GM18951 (cell line): Measurements from ENCODE around the gene TNFRSF1A.

ENCODE experiments used
- POLR2A ChIP-seq: IDR thresholded peaks from 4 replicates; pipeline ENCODE4 v1.6.1; 2011; ENCODE audit warnings: mild to moderate bottlenecking; ENCODE audit not compliant: insufficient read length, insufficient read depth; ENCODE audit errors: extremely low read depth
- in situ Hi-C: fragments of 300-500 bp; cut with MboI; formaldehyde crosslinking; loops from one replicate; pipeline ENCODE4 v1.12.0; 2022; ENCODE audit warnings: low sequenced_read_pairs, mixed read lengths, inconsistent platforms; ENCODE audit not compliant: unreplicated experiment

Gene TNFRSF1A

DNA sequence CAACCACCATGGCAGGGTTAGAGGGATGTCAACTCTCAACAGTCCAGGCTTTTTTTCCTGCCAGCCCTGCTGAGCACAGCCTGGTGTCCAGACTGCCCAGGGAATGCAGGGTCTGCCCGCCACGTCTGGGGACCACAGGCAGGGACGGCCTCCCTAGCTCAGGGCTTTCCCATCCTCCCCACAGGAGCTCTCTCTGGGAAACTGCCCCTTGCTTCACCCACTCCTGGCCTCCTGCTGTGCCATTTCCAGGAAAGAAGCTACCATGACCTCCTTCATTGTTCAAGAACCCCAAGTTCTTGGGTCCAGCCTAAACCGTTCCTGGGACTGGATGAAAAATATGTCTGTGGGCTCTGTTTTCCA, 28.7 kb upstream of the TNFRSF1A start:
- in situ Hi-C loops = no loop called here
- TF ChIP-seq POLR2A = no peak

DNA sequence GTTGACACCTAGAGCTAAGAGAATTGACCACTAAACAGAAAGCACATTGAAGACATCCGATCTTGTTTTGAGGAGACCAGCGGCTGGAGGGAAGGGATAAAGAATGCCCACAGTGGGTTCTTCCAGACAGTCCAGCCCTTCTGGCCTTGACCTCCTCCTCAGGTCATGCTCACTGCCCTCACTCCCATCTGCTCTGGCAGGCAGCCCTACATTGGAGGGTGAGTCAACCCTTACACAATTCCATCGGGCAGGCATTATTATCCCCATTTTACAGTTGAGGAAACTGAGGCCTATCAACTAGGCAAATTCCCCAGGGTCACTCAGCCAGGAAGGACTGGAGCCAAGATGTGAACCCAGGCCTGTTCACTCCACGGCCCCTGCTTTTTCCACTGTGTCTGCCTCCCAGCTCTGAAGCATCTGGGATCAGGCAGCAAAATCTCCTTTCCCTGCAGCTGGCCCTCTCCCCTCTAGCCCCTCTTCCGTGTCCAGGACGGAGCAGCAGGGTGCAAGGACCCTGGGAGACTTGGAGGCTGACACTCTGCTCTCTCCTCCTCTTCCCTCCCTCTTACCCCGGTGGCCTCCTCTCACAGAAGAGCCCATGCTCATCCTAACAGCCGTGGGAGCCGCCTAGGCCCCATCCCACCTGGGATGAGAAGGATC, 28.2 kb upstream of the TNFRSF1A start:
- in situ Hi-C loops = no loop called here
- no peak for TF ChIP-seq POLR2A

DNA sequence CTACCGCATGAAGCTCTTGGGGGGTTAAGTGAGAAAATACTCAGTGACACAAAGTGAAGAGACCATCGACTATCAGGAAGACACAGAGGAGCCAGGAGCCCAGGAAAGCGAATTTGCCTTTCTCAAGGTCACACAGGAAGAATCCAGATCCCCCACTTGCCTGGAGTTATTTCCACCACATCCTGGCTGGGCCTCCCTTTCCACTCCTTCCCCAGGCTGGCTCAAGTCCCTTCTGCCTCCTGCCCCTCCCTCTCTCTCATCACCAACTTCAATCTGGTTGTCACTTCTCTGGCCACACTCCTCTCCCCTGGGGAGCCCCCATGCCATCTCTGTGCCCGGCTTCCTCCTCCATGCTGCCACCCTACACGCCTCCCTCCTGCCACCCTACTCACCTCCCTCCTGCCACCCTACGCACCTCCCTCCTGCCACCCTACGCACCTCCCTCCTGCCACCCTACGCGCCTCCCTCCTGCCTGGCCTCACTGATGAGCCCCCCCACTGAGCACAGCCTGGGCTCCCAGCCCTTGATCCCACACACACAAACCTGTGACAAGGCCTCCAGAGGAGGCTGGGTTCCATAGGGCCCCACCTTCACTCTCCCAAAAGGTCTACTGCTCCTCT, 27.1 kb upstream of the TNFRSF1A start:
- TF ChIP-seq POLR2A = no peak
- in situ Hi-C loops = no loop called here

DNA sequence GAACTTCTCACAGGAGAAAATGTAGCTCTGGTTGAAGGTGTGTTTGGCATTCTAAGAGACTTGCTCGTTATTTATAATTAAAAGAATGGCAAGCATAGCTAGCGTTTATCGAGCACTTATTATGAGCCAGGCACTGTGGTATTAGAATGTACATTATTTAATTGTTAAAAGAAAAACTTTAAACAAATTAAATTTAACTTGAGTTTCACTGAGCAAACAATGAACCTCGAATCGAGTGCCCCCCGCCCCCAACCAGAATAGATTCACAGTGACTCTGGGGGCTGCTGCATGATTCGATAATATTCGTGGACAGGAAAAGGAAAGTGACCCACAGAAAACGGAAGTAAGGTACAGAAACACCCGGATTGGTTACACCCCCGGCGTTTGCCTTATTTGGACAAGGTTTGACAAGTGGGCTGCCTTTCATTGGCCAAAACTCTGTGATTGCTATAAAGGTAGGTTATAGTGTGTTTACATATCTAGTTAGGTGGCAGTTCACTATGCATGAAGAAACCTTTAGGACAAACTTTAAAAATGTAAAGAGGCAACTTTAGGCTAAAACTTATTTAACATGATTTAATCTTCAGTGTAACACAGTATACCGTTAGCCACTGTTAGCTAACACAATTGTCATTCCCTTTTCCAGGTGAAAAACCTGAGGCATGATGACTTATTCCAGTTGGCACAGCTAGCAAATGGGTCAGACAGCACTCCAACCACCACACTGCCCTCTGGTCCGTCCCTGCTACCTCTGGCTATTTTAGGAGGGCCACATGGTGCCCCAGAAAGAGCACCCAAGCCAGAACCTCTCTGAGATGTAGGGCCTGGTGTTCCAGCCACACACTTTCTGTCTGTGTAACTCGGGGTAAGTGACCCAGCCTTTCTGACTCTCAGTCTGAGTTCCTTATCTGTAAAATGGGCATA, 26.4 kb upstream of the TNFRSF1A start:
- in situ Hi-C loops = no loop called here
- TF ChIP-seq POLR2A = no peak

DNA sequence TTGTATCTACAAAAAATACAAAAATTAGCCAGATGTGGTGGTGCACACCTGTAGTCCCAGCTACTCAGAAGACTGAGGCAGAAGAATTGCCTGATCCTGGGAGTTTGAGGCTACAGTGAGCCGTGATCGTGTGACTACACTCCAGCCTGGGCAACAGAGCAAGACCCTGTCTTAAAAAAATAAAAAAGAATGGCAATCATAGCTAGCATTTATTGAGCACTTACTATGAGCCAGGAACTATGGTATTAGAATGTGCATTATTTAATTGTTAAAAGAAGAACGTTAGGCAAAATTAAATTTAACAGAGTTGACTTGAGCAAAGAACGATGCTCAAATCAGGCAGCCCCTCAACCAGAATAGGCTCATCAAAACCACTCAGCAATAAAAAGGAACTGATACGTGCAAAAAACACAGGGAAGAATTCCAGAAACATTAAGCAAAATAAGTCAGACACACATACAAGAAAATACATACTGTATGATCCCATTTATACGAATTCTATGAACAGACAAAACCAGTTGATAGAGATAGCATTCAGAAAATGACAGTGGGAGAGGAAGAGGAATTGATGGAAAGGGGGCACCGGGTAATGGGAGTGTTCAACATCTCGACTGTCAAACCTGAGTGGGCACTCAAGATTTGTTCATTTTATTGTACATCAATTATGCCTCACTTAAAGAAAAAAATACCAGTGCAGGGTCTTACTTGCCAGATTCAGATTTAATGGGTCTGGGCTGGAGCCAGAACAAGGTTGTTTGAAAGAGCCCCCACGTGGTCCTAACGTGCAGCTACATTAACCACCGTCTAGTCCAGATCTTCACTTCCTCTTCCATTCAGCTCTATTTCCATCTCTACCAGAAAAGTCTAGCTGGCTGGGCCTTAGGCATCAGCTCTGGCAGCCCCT, 25.4 kb upstream of the TNFRSF1A start:
- in situ Hi-C loops = no loop called here
- no peak for TF ChIP-seq POLR2A

DNA sequence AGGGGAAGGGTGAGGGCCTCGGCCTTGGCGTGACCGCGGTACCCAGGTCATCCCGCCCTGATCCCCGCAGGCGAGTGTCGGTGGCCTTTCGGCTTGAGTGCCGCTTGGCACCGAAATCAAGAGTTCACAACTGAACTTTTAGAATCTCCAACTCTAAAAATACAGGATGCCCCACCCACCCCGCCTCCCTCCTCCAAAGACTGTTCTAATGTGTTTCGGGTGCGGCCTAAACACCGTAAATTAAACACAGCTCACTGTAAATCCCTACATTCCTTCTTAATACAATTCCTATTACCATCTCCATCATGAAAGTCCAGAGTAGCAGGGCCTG, 22.1 kb upstream of the TNFRSF1A start:
- in situ Hi-C loops = no loop called here

DNA sequence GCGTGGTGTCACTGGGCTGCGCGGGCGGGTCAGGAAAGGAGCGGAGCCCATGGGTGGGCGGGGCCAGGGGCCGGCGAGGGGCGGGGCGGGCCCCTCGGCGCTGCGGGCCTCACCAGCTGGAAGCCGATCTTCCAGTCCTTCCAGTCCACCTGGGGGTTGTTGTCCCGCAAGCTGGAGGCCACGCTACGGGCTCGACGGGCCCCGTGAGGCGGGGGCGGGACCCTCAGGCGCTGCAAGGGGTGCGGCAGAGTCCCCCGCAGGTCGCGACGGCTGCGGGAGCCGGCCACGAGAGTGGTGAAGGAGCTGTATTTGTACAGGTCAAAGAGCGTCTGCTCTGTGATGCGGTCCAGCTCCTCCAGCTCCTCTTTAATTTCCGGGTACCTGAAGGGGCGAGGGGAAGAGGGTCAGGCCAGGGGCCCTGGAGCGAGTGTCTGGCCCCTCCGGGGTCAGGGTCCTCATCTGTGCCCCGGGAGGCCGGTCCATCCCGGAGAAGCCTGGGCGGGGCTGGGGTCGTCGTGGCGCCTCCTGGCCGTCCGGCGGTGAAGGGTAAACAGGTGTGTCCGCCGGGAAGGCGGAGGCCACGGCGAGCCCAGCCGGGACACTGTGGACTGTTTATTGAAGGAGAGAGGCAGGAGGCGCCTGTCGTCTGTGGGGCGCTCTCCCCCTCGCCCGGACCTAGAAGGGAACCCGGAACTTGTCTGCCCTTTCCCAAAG, 21.6 kb upstream of the TNFRSF1A start:
- in situ Hi-C loops = no loop called here
- peak; percentile 37 for TF ChIP-seq POLR2A

More for the DNA sequence above, 22.1 kb upstream of the TNFRSF1A start:
- TF ChIP-seq POLR2A = no peak

DNA sequence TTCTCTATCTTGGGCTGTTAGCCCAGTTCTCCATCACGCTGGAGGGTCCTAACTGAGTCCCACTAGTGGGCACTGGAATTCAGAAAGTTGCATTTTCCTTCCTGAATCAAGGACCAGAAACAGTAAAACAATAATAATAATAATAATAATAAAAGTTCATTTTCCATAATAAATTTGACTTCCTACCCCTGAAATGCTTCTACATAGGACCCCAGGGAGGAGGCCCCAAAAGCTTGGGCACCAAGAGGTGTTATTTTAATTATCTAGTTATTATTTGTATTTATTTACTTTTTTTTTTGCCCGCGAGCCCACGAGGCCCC, 21.1 kb upstream of the TNFRSF1A start:
- no peak for TF ChIP-seq POLR2A
- in situ Hi-C loops = no loop called here

DNA sequence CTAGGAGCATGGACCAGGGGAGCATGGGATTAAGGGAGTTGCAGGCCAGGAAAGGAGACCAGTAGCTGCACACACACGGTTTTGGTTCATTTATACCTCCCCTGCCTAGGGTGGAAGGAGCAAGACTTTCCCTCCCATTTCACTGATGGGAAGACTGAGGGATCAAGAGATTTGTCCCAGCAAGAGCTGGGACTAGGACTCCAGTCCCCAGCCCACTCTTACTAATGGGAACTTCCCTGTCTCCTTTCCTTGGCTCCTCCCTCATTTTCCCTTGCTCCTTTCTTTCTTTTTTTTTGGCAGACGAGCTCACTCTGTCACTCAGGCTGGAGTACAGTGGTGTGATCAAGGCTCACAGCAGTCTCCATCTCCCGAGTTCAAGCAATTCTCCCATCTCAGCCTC, 20.5 kb upstream of the TNFRSF1A start:
- in situ Hi-C loops = no loop called here
- no peak for TF ChIP-seq POLR2A

DNA sequence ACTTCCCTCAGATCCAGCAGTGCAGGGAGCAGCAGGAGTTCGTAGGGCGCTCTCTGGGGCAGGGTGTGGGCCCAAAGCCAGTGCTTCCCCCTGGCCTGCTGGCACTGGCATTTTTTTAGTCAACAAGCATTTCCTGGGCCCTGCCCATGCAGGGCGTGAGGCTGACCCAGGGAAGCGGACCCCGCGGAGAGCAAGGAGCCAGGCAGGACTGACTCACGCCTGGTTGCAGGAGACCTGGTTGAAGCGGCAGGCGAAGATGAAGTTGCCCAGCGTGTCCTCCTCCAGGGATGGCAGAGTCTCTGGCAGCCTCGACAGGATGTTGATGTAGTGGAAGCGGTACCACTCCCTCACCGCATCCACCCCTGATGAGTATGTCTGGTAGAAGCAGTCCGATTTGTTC, 20.0 kb upstream of the TNFRSF1A start:
- no peak for TF ChIP-seq POLR2A
- in situ Hi-C loops = no loop called here

DNA sequence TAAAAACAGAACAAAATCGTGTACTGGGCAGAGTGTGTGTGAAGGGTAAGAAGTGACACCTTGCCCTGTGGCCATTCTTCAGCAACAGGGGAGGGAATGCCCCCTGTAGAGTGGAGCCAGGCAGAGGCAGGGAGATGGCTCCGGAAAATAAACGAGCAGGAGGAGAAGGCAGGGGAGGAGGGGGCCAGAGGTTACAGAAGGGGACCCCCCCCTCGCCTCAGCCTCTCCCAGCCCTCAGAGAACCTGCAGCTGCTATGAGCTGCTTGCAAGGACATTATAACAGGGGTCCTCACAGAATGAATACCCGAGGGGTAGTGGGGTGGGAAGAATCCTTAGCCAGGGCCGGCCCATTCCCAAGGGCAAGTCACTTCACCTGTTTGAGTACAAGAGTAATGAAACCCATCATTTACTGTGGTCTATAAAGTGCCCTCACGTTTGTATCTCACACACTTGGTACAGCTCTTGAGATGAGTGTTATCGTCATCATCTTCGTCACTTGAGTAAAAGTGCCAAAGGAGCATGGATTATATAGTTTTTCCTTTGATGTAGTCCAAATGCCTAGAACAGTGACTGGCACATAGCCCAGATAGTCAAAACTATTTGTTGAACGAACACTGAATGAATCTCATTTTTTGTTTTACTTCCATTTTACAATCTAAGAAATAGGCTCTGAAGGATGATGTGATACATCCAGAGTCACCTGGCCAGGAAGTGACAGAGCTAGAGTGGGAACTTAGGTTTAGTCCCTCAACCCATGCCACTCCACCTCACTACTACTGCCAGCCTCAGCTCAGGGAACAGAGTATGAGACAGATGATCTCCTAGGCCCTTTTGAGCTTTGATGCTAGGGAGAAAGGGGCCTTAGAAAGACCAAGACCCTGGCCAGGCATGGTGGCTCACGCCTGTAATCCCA, 19.0 kb upstream of the TNFRSF1A start:
- in situ Hi-C loops = no loop called here
- TF ChIP-seq POLR2A = no peak
